Activated naive CD8-positive, alpha-beta T cell treated with anti-CD3 and anti-CD28 coated beads, Interleukin-2, amount 50 U/mL, for 24 hours (primary cell): ENCODE data around the gene ADTRP.

Experiments used
- ATAC-seq: fragments of 150-1000 bp; cut with Tn5 transposase; one replicate; pipeline ENCODE4 v1.10.0; 2021
- DNase-seq: peaks from one replicate; pipeline ENCODE4 v3.0.0; 2021
- H3K27ac Mint-ChIP-seq: one replicate; pipeline ENCODE4 v1.8.0; 2021; ENCODE audit warnings: mild to moderate bottlenecking, mixed read lengths
- H3K27me3 Mint-ChIP-seq: one replicate; pipeline ENCODE4 v1.8.0; 2021; ENCODE audit warnings: mixed read lengths
- H3K36me3 Mint-ChIP-seq: one replicate; pipeline ENCODE4 v1.8.0; 2021; ENCODE audit warnings: low read depth, mixed read lengths
- H3K4me1 Mint-ChIP-seq: one replicate; pipeline ENCODE4 v1.8.0; 2021; ENCODE audit warnings: mixed read lengths
- H3K4me3 Mint-ChIP-seq: one replicate; pipeline ENCODE4 v1.8.0; 2021; ENCODE audit warnings: mild to moderate bottlenecking, moderate library complexity, mixed read lengths
- H3K9me3 Mint-ChIP-seq: one replicate; pipeline ENCODE4 v1.8.0; 2021; ENCODE audit warnings: mixed read lengths

The ADTRP gene

DNA sequence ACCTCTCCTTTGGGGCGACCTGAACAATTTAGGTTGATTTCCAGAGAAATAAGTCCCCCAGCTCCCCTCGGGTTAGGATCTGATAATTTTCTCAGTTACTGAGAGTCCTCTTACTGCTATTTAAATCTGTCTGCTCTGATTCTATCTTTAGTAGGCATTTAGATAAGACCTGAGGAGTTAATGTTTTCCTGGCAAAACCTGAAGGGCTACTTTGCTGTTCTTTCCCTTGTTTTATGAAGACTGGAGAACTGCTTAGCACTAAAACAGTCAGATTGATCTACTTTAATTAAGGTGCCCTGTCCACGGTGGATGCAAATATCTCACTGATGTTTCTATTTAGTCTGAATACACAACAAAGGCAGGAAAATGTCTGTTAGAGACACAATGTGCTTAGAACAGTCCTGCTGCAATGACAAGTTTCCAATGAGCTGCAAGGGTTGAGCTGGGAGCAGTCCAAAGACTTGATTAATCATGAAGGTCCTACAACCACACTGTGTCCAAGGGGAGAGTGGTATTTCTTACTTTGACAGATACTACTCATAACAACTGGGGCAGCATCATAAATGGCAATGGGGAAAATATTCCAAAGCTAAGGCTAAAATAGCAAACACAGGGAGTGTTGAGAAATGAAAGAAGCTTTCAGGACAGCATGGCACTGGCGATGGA, 15.7 kb downstream of the ADTRP start:
- no peak for DNase-seq
- H3K36me3 Mint-ChIP-seq: no peaks in the 10 kb centered on the region
- no peaks in the 10 kb centered on the region for H3K27me3 Mint-ChIP-seq
- H3K4me1 Mint-ChIP-seq: peaks cover 37% of the 10 kb centered on the region
- no peak overlapping the region for H3K4me3 Mint-ChIP-seq
- no peak overlapping the region for H3K27ac Mint-ChIP-seq
- no peak for ATAC-seq
- no peaks in the 10 kb centered on the region for H3K9me3 Mint-ChIP-seq

- Mint-ChIP-seq H3K27ac (no peak overlapping the region), H3K9me3 (peaks cover 4% of the 10 kb centered on the region), H3K4me3 (no peak overlapping the region), H3K4me1 (peaks cover 33% of the 10 kb centered on the region), H3K27me3 (no peaks in the 10 kb centered on the region), H3K36me3 (no peaks in the 10 kb centered on the region)
- no peak for ATAC-seq
- DNase-seq: no peak
These were observed 16.6 kb downstream of the ADTRP start for GRCh38 chr6:11761744-11762620.

DNA sequence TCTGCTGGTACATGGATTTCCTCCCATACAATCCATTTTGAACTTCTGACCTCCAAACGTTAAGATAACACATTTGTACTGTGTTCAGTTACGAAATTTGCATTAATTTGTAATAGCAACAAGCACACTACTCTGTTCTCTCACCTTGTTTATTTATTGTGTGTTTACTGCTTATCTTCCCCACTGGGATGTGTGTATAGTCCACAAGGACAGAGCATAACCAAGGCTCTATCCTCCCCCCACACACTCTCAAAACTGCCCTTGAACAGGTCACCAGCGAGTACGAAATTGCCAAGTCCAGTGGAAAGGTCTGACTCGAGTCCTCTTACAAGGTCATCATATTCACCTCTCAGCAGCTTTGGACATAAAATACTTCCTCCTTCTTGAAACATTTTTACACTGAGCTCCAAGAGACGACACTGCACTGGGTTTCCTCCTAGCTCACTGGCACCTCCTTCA, 18.6 kb downstream of the ADTRP start:
- no peak for DNase-seq
- Mint-ChIP-seq H3K27ac (no peak overlapping the region), H3K9me3 (peaks cover 4% of the 10 kb centered on the region), H3K4me1 (peaks cover 32% of the 10 kb centered on the region), H3K4me3 (no peak overlapping the region), H3K36me3 (no peaks in the 10 kb centered on the region), H3K27me3 (no peaks in the 10 kb centered on the region)
- no peak for ATAC-seq

DNA sequence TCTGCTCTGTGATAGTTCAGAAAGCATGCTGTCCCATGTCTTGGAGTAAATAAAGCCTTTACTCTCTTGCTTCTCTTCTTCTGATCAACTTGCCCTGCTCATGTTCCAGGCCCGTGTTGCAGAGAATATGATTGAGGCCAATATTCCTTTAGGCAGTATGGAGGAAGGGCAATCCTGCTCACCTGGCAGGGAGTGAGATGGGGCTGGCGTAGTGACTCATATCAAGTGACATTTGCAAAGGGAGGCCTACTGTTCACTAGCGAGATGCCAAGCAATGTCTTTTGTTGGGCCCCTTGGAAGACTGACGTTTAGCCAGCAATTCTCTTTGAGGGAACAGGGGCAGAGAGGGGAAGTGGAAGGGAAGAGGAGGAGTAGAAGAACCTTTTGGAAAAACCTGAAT, 19.7 kb downstream of the ADTRP start:
- H3K9me3 Mint-ChIP-seq: peaks cover 4% of the 10 kb centered on the region
- no peak overlapping the region for H3K4me3 Mint-ChIP-seq
- ATAC-seq: peak; percentile 41
- H3K36me3 Mint-ChIP-seq: no peaks in the 10 kb centered on the region
- H3K27ac Mint-ChIP-seq: no peak overlapping the region
- DNase-seq: no peak
- H3K4me1 Mint-ChIP-seq: peaks cover 28% of the 10 kb centered on the region
- H3K27me3 Mint-ChIP-seq: no peaks in the 10 kb centered on the region

DNA sequence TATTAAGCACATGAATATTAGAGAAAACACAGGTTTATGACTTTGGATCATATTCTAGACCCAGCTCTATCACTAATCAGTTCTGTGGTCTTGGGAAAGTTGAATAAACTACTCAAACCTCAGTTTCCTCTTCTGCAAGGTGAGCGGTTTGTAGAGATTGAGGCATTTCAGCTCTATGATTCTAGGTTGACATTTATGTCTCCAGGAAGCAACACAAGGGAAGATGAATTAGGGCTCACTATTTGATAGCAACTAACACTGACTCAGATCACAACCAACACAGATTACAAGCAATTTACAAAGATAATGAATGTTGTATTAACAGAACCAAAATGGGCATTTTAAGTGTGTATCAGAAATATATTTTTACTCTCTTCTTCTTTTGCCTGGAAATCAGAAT, 21.9 kb downstream of the ADTRP start:
- peaks cover 28% of the 10 kb centered on the region for H3K4me1 Mint-ChIP-seq
- ATAC-seq: peak; percentile 75
- no peak overlapping the region for H3K4me3 Mint-ChIP-seq
- DNase-seq: no peak
- no peaks in the 10 kb centered on the region for H3K36me3 Mint-ChIP-seq
- peak overlapping the region; percentile 60 for H3K27ac Mint-ChIP-seq
- H3K9me3 Mint-ChIP-seq: peaks cover 4% of the 10 kb centered on the region
- H3K27me3 Mint-ChIP-seq: no peaks in the 10 kb centered on the region

DNA sequence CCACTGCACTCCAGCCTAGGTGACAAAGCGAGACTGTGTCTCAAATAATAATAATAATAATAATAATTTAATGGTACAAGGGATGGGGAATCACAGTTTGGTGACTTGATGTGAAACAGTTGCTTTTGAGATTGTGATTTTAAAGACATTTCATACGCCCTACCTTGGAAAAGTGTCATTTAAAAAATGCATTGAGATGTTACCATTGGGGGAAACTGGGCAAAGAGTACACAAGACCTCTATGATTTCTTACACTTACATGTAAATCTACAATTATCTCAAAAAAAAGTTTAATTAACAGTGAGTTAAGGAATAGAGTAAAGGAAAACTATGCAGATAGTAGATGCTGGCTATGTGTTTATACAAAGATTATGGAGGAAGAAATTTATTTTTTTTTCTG, 22.3 kb downstream of the ADTRP start:
- peaks cover 4% of the 10 kb centered on the region for H3K9me3 Mint-ChIP-seq
- peaks cover 28% of the 10 kb centered on the region for H3K4me1 Mint-ChIP-seq
- ATAC-seq (no peak), DNase-seq (no peak)
- H3K36me3 Mint-ChIP-seq: no peaks in the 10 kb centered on the region
- no peak overlapping the region for H3K4me3 Mint-ChIP-seq
- peak overlapping the region; percentile 60 for H3K27ac Mint-ChIP-seq
- no peaks in the 10 kb centered on the region for H3K27me3 Mint-ChIP-seq

GRCh38 chr6:11755725-11756124, 22.9 kb downstream of the ADTRP start:
- H3K4me3 Mint-ChIP-seq: no peak overlapping the region
- H3K27me3 Mint-ChIP-seq: no peaks in the 10 kb centered on the region
- H3K9me3 Mint-ChIP-seq: peaks cover 4% of the 10 kb centered on the region
- no peak for DNase-seq
- H3K36me3 Mint-ChIP-seq: no peaks in the 10 kb centered on the region
- no peak for ATAC-seq
- H3K27ac Mint-ChIP-seq: no peak overlapping the region
- H3K4me1 Mint-ChIP-seq: peaks cover 28% of the 10 kb centered on the region

DNA sequence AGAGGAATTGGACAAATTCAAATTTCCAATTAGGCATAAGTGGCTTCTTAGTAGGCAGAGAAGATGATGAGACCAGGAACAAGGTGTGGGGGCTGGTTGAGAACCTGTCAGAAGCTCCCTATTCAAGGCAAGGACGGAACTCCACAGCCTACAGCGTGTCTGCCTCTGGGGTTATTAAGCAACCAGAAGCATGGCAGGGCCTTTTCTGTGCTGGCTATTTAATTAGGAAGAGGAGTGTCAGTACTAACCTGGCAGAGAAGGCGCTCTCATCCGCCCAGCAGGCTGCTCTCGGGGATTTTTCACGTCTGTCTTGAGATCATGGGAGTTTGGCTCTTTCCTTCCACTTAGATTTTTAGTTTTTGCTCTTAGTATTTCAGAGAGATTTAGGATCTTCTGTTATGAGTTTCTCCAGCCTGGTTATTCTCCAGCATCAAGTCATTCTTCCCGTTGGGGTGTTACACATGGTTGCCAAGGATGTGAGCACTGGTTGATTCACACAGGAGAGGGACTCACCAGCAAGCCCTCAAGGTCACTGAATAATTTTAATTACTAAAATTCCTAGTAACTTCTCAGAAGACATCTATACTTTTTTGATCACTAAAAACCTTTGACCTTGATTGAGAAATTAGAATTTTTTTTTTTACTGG, 23.9 kb downstream of the ADTRP start:
- Mint-ChIP-seq H3K36me3 (no peaks in the 10 kb centered on the region), H3K4me3 (no peak overlapping the region), H3K27me3 (no peaks in the 10 kb centered on the region), H3K9me3 (peaks cover 4% of the 10 kb centered on the region), H3K27ac (no peak overlapping the region), H3K4me1 (peaks cover 28% of the 10 kb centered on the region)
- ATAC-seq (no peak), DNase-seq (no peak)

DNA sequence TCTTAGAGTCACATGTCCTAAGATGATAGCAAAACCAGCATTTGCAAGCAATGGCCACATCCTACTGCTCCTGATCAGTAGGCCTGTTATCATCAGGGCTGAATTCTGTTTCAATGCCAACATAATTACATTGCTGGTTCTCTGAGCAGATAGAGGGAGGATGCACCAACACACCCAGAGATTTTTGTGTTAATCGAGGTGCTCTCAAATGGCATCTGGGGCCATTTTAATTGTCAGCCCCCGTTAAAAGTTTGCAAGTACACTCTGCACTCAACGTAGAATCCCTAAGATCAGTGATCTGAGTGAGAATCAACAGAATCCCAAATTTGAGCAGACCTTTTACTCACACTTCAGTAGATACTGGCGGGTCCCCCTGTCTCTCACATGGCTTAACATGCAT, 24.8 kb downstream of the ADTRP start:
- Mint-ChIP-seq H3K4me1 (peaks cover 23% of the 10 kb centered on the region), H3K27ac (no peak overlapping the region), H3K27me3 (no peaks in the 10 kb centered on the region), H3K4me3 (no peak overlapping the region), H3K36me3 (no peaks in the 10 kb centered on the region), H3K9me3 (peaks cover 4% of the 10 kb centered on the region)
- no peak for DNase-seq
- ATAC-seq: no peak

- ATAC-seq (no peak), DNase-seq (no peak)
- peaks cover 3% of the 10 kb centered on the region for H3K9me3 Mint-ChIP-seq
- H3K4me1 Mint-ChIP-seq: peaks cover 20% of the 10 kb centered on the region
- no peak overlapping the region for H3K27ac Mint-ChIP-seq
- no peaks in the 10 kb centered on the region for H3K36me3 Mint-ChIP-seq
- H3K4me3 Mint-ChIP-seq: no peak overlapping the region
- H3K27me3 Mint-ChIP-seq: no peaks in the 10 kb centered on the region
These were observed 26.2 kb downstream of the ADTRP start for GRCh38 chr6:11752360-11752759.

DNA sequence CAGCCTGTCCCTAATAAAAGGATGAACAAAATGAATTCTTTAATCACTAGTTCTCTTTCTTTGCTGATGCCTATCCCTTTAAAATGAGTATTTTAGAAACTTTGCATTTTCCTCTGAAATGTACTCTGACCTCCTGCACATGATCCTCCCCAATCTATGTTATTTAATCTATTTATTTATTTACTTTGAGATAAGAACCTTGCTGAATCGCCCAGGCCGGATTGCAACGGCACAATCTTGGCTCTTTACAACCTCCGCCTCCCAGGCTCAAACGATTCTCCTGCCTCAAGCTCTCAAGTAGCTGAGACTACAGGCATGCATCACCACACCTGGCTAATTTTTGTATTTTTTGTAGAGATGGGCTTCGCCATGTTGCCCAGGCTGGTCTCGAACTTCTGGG, 27.9 kb downstream of the ADTRP start:
- ATAC-seq (no peak), DNase-seq (no peak)
- Mint-ChIP-seq H3K4me3 (no peak overlapping the region), H3K36me3 (no peaks in the 10 kb centered on the region), H3K9me3 (no peaks in the 10 kb centered on the region), H3K27ac (no peak overlapping the region), H3K27me3 (no peaks in the 10 kb centered on the region), H3K4me1 (peaks cover 9% of the 10 kb centered on the region)

DNA sequence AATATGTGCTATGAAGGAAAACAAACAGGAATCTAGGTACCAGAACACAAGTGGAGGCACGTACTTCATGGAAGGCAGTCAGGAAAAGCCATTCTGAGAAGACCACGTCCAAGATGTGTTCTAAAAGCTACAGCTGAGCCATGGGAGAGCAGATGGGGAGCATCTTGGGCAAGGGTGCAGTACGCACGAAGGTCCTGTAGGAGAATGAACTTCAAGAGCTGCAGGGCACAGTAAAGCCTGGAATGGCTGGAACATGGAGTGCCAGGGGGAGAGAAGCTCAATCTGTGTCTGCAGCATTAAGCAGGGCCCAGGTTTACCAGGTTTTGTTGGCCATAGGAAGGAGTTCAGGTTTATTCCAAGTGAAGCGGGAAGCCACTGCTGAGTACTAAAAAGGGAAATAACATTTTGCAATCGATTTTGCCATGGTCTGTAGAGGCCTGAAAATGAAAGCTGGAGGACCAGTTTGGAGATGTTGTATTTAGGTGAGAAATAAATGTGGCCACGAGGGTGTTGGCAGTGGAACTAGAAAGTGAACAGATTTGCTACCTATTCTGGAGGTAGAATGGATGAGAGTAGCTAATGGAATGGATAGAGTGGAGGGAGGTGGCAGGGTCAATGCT, 29.9 kb downstream of the ADTRP start:
- no peak for DNase-seq
- H3K27me3 Mint-ChIP-seq: no peaks in the 10 kb centered on the region
- peaks cover 8% of the 10 kb centered on the region for H3K9me3 Mint-ChIP-seq
- no peaks in the 10 kb centered on the region for H3K4me1 Mint-ChIP-seq
- no peak overlapping the region for H3K4me3 Mint-ChIP-seq
- peaks cover 3% of the 10 kb centered on the region for H3K36me3 Mint-ChIP-seq
- H3K27ac Mint-ChIP-seq: no peak overlapping the region
- ATAC-seq: no peak

DNA sequence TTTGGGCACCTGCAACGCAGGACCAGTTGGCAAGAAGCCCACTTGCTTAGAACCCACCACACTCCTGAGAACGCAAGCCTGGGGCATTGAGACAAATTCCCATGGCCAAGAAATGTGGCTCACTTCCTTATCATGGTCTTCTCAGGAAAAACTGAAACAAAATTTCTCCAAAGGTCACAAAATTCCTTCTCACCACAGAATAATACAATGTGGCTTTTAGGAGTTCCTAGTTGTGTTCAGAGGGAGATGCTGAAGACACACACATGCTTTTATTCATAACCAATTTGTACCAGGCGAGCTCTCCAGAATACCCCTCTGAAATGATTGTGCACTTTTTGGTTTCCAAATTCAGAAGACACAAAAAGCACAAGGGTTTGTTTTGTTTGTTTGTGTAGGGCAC, 31.6 kb downstream of the ADTRP start:
- no peak overlapping the region for H3K4me3 Mint-ChIP-seq
- H3K27me3 Mint-ChIP-seq: no peaks in the 10 kb centered on the region
- H3K27ac Mint-ChIP-seq: no peak overlapping the region
- ATAC-seq (no peak), DNase-seq (no peak)
- H3K36me3 Mint-ChIP-seq: peaks cover 3% of the 10 kb centered on the region
- peaks cover 4% of the 10 kb centered on the region for H3K4me1 Mint-ChIP-seq
- peaks cover 8% of the 10 kb centered on the region for H3K9me3 Mint-ChIP-seq

DNA sequence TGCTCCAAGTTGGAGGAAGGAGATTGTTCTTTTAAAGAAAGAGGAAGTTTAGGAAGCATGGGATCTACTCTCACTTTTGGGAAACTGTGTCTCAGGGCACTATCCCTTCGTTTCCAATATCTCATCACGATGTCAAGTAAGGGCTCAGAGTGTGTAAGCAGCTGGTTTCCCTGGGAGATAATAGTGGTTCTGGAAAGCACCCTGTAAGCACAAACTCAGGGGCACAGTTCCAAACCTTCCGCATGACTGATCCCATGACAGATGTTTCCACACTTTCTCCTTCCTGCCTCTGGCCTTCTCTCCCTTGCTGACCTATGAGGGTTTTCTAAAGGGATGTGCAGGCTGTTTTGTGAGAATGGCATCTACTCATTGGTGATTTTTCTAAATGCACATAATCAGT, 33.9 kb downstream of the ADTRP start:
- Mint-ChIP-seq H3K4me1 (peaks cover 23% of the 10 kb centered on the region), H3K27ac (no peak overlapping the region), H3K9me3 (peaks cover 8% of the 10 kb centered on the region), H3K36me3 (peaks cover 3% of the 10 kb centered on the region), H3K27me3 (no peaks in the 10 kb centered on the region), H3K4me3 (no peak overlapping the region)
- no peak for ATAC-seq
- no peak for DNase-seq
